Endothelial cell of umbilical vein (primary cell): ENCODE results near the gene PWWP2A.

Experiments
- CTCF ChIP-seq, 2 donors: IDR thresholded peaks; 1 replicate in 1 of 2; 2 replicates in 1 of 2; pipeline ENCODE4 v1.5.1; 2011; ENCODE audit warnings: low read length in 2 of 2, mild to moderate bottlenecking in 2 of 2, moderate library complexity in 2 of 2, control low read depth in 1 of 2, inconsistent platforms in 1 of 2, low read depth in 1 of 2; ENCODE audit not compliant: insufficient read depth in 1 of 2; ENCODE audit errors: extremely low read depth in 1 of 2
- POLR2A ChIP-seq: IDR thresholded peaks from 2 replicates; pipeline ENCODE4 v1.6.1; 2012; ENCODE audit warnings: low read depth, mild to moderate bottlenecking, control low read depth, low read length

GRCh38 chr5:160162910-160163309 is 43.7 kb upstream of the PWWP2A start:
- TF ChIP-seq POLR2A (no peak), CTCF (IDR thresholded peaks at IDR 0.05; ENCODE audit: extremely low read depth in 1 of 2, insufficient read depth in 1 of 2, low read depth in 1 of 2, low read length in 2 of 2) (no peak)
